Fibroblast of the aortic adventitia (primary cell): Measurements from ENCODE around the gene SYNJ2. TPM values are rescaled to one million over a fixed set of nuclear protein-coding genes. Genes with fewer than 3 reads are reported as not detected.
"Not testable (repeated sequence)": the region's sequence is repeated elsewhere in the genome, so short reads cannot be mapped to it uniquely, and the experiment has no call there.

ENCODE experiments used
- DNase-seq: peaks from one replicate; pipeline ENCODE4 v3.0.0-alpha.2; 2010; ENCODE audit warnings: low read depth
- H3K4me3 ChIP-seq: 2 replicates; pipeline ENCODE4 v1.5.1; 2011; ENCODE audit warnings: low read depth, mild to moderate bottlenecking, control low read depth, low read length, moderate library complexity
- total RNA-seq: library from RNA; depleted of rRNA; stranded (reverse); fragments of >200 nt; gene quantifications from 2 replicates; pipeline ENCODE4 v1.2.3, GENCODE V29; 2012; ENCODE audit warnings: low replicate concordance
- TF ChIP-seq, protein P1 (sequence below): IDR thresholded peaks from 2 replicates; pipeline ENCODE4 v1.5.1; 2011; ENCODE audit warnings: mild to moderate bottlenecking, low read length, control low read depth, inconsistent platforms; ENCODE audit not compliant: insufficient read depth

SYNJ2 gene
- total RNA-seq, 1 donor, result 73.6 TPM

DNA sequence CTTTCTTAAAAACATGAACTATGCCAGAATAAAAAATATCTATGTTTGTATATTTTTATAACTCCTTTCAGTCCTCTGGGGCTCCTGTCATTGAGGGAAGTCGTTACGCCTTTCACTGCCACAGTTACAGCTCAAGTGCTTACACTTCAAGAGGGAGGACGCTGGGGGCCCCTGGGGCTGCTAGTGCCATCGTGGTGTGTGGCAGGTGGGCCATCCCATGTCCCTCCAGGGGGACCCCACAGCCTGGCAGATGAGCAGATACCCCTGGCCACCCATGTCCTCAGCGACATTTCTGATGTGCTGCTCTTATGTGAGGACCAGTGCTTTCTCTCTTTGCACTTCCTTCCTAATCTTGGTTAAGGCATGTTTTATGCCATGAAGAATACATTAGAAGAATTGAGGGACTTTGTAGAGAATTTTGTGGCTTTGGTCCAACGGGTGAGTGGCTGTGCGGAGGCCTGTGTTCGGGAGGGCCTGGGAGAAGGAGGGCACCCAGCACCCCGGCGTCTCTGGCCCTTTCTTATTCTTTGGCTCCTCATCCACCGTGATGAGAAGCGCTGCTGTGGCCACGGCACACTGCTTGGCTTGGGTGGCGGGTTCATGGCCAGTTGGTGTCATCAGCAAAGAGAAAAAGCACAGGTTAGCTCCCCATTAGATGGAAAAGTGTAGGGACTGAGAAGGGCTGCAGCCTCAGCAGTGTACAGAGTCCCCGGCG lies 38.3 kb upstream of the SYNJ2 start:
- H3K4me3 ChIP-seq, result no peak overlapping the region
- no peak for DNase-seq
- TF ChIP-seq, protein P1, sequence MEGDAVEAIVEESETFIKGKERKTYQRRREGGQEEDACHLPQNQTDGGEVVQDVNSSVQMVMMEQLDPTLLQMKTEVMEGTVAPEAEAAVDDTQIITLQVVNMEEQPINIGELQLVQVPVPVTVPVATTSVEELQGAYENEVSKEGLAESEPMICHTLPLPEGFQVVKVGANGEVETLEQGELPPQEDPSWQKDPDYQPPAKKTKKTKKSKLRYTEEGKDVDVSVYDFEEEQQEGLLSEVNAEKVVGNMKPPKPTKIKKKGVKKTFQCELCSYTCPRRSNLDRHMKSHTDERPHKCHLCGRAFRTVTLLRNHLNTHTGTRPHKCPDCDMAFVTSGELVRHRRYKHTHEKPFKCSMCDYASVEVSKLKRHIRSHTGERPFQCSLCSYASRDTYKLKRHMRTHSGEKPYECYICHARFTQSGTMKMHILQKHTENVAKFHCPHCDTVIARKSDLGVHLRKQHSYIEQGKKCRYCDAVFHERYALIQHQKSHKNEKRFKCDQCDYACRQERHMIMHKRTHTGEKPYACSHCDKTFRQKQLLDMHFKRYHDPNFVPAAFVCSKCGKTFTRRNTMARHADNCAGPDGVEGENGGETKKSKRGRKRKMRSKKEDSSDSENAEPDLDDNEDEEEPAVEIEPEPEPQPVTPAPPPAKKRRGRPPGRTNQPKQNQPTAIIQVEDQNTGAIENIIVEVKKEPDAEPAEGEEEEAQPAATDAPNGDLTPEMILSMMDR, result no peak

DNA sequence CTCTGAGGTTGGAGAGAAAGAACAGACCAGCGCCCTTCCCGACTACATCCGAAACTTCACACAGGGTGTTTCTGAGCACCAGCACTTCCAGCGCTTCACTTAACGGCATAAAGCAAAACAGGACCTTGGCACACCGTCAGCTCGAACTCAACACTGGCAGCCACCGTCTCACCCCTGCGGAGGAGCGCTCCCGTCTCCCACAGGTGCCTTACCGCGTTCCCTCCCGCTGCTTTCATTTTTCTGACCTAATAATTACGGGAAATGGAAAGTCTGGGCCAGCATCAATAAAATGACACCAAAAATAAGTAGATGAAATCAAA lies 37.7 kb upstream of the SYNJ2 start:
- H3K4me3 ChIP-seq, result no peak overlapping the region
- TF ChIP-seq, protein P1, result no peak
- no peak for DNase-seq

GRCh38 chr6:157944983-157945931 lies 36.4 kb upstream of the SYNJ2 start:
- TF ChIP-seq, protein P1, result no peak
- no peak overlapping the region for H3K4me3 ChIP-seq
- DNase-seq, result no peak

DNA sequence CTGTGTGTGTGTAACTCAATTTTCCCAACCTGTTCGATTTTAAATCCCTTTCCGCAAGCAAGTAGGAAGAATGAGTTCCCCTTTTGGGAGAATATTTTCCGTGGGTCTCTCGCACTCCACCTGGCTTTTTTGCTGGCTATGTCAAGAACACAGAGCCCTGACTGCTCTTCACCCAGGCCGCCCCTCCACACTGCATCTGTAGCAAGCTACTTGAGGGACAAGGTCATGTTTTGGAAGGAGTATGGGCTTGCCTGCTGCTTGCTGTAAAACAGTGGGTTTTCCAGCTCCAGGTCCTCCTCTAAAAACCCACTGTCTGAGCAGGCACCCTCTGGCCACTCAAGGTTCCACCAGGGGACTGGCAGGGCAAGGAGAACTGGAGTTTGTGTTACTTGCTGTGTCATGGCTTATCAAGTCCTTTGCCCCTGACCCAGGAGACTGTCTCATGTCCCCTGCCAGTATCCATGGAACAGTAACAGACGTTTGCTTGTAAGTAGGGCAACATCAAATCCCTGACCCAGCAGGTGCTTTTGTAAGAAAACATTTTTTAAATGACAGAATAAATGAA lies 35.5 kb upstream of the SYNJ2 start:
- DNase-seq, result no peak
- TF ChIP-seq, protein P1, result no peak
- H3K4me3 ChIP-seq, result no peak overlapping the region

- DNase-seq, result peak; percentile 39
- H3K4me3 ChIP-seq, result no peak overlapping the region
- TF ChIP-seq, protein P1, result no peak
Observed at GRCh38 chr6:157946865-157947532, 34.7 kb upstream of the SYNJ2 start.

- not testable (repeated sequence) for H3K4me3 ChIP-seq, DNase-seq
Observed at GRCh38 chr6:157950899-157951298, 30.8 kb upstream of the SYNJ2 start.
